Effector CD4-positive, alpha-beta T cell (primary cell): Measurements from ENCODE around the gene CCDC89.

ENCODE experiments used
- DNase-seq: peaks from one replicate; pipeline ENCODE4 v3.0.0-alpha.2; 2020

The CCDC89 gene

DNA sequence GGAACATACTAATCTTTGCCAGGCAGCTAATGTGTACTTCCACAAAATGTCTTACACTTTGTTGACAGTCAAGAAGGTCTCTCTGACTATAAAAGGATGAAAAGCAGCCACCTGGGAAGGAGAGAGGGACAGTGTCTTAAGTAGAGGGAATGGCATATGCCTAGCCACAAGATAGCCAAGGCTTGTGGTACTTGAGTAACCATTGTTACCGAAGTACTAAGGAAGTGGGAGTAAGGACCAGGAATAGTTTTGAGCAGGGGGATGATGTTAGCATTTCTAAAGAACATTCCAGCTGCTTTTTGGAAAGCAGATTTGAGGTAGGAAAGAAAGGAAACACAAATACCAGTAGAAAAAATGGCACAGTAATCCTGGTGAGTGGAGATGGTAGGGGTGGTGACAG is 34.9 kb downstream of the CCDC89 start:
- DNase-seq: no peak

DNA sequence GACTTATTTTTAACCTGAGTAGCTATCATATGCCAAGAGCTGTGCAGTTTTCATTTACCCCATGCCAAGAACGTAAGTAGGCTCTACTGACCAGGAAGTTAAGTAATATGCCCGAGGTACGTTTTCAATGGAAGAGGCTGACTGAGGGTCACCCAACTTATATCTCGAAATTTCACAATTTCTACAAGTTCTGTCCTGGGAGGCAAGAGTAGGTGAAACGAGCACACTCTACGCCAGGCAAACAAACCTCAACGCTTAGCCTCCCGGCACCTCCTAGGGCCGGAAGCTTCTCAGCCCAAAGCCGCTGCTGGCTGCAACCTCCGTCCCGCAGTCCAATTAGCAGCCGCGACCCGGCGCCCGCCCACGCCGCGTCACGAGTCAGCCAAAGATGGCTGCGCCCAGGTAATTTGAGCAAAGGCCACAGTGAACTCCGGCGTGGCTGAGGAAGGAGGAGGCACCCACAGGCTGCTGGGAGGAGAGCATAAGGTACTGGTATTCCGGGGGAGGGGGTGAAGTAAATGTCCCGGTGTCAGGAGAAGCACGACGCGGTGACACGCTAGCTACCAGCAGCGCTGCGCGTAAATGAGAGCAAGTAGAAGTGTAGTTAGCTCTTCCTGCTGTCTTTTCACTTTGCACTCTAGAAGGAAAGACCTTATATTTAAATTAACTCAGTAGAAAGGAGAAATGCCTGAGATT is 38.2 kb downstream of the CCDC89 start, which contains the start of gene TMEM126A:
Gene TMEM126A, plus strand, starts transcription at position 364 of the 696 bp plus-strand sequence. CDS start 2,289 bp downstream, outside the sequence.
- peak; percentile 88 for DNase-seq

DNA sequence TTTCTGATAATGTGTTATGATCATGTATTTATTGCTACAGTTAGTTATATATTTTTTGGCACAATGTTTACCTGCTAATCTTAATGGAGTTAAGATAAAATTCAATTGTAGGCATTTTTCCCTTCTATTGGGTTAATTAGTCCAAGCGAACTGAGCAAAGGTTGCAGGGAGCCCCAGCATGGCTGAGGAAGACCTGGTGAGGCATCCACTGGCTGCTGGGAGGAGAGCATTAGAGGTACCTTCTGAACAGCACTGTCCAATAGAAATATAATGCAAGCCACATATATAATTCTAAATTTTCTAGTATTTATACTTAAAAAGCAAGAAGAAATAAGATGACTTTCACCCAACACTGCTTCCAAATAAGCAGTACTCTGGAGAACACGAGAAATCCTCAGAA is 38.9 kb downstream of the CCDC89 start:
- DNase-seq: no peak

DNA sequence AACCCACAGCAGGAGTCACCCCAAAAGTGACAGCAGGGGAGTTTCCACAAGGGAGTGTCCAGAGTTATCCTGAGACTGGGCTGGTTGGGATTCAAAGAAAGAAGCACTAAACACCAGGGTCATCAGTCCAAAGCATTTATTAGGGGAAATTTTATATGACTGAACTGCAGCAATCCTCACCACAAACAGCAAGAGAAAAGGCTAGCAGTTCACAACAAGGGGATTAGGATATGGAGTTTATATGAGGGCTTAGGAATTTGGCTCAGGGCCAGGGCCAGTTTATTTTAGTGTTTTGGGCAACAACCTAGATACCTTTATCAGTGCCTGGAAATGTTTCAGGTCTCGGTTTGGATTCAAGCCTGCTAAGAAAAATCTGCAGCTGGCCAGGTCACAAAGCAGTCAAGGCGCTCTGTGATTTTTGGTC is 42.8 kb downstream of the CCDC89 start:
- no peak for DNase-seq

DNA sequence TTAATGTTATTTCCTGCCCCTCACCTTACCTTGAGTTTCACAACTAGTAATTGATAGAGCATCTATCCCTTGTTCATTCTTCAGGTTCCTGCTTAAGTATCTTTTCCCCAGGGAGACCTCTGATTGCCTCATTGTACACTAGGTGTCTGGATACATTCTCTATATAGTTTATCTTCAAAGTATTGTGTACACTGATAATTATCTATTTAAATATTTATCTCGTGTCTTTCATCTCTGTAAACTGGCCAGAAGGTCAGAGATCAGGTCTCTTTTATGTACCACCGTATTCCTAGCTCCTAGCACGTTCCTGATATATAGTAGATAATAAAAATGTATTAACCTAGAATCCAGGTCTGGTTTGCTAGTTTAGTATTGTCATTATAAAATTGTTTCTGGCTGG is 51.2 kb downstream of the CCDC89 start:
- no peak for DNase-seq
